ENCODE results near the gene PLD1.

- TF ChIP-seq, protein P1, sequence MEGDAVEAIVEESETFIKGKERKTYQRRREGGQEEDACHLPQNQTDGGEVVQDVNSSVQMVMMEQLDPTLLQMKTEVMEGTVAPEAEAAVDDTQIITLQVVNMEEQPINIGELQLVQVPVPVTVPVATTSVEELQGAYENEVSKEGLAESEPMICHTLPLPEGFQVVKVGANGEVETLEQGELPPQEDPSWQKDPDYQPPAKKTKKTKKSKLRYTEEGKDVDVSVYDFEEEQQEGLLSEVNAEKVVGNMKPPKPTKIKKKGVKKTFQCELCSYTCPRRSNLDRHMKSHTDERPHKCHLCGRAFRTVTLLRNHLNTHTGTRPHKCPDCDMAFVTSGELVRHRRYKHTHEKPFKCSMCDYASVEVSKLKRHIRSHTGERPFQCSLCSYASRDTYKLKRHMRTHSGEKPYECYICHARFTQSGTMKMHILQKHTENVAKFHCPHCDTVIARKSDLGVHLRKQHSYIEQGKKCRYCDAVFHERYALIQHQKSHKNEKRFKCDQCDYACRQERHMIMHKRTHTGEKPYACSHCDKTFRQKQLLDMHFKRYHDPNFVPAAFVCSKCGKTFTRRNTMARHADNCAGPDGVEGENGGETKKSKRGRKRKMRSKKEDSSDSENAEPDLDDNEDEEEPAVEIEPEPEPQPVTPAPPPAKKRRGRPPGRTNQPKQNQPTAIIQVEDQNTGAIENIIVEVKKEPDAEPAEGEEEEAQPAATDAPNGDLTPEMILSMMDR (IDR thresholded peaks at IDR 0.05): no peak
- no peak for TF ChIP-seq POLR2A (IDR thresholded peaks at IDR 0.05)
These were observed 3.7 kb upstream of the PLD1 start for GRCh38 chr3:171813897-171814460.
